Kidney (tissue), 14 donors: ENCODE data around the gene DEXI. TPM values are rescaled to one million over a fixed set of nuclear protein-coding genes. Genes with fewer than 3 reads are reported as not detected.

Experiments used
- DNase-seq, 5 donors: peaks; one replicate each; pipeline ENCODE4 v3.0.0-alpha.2; 2013 to 2020
- FAIRE-seq: peaks from 2 replicates; lab custom pipeline; 2012; peaks lifted over from hg19 to GRCh38; lab: Jason Lieb, UNC
- H3K27ac ChIP-seq, 2 donors: one replicate each; pipeline ENCODE4 v1.7.0; 2013; ENCODE audit warnings: low read depth in 2 of 2, low read length in 2 of 2, inconsistent platforms in 1 of 2
- H3K27me3 ChIP-seq: one replicate; pipeline ENCODE4 v1.7.1; 2013; ENCODE audit warnings: low read length, inconsistent platforms; ENCODE audit not compliant: control insufficient read depth, insufficient read depth
- H3K36me3 ChIP-seq, 3 donors: one replicate each; pipeline versions ENCODE4 v1.7.0 to v1.7.1; 2013; ENCODE audit warnings: low read length in 3 of 3, control low read depth in 1 of 3, inconsistent platforms in 1 of 3; ENCODE audit not compliant: insufficient read depth in 3 of 3, control insufficient read depth in 2 of 3
- H3K4me1 ChIP-seq, 3 donors: one replicate each; pipeline versions ENCODE4 v1.7.0 to v1.7.1; 2013; ENCODE audit warnings: low read length in 3 of 3, inconsistent platforms in 1 of 3, low read depth in 1 of 3; ENCODE audit not compliant: control insufficient read depth in 2 of 3, insufficient read depth in 2 of 3
- H3K4me3 ChIP-seq, 3 donors: one replicate each; pipeline versions ENCODE4 v1.7.0 to v1.8.1; 2013; ENCODE audit warnings: low read length in 3 of 3, control low read depth in 1 of 3, inconsistent platforms in 1 of 3
- H3K9ac ChIP-seq, 3 donors: one replicate each; pipeline versions ENCODE4 v1.7.0 to v1.7.1; 2013; ENCODE audit warnings: low read length in 3 of 3, control low read depth in 1 of 3, inconsistent platforms in 1 of 3
- H3K9me3 ChIP-seq, 3 donors: one replicate each; pipeline versions ENCODE4 v1.7.0 to v1.7.1; 2013; ENCODE audit warnings: low read length in 3 of 3, control low read depth in 1 of 3, inconsistent platforms in 1 of 3; ENCODE audit not compliant: control insufficient read depth in 2 of 3, insufficient read depth in 1 of 3
- intact Hi-C: fragments of 100-400 bp; cut with DNase I; formaldehyde crosslinking; loops from one replicate; pipeline ENCODE4 v1.11.1; 2022
- polyA plus RNA-seq: library from polyadenylated mRNA; stranded (reverse); fragments of 350-450 nt; fragmentation: Illumina TruSeq; extraction: RNeasy Lipid Tissue Mini Kit (QIAGEN cat#74804); gene quantifications from one replicate; pipeline ENCODE4 v1.2.3, GENCODE V29; 2014; ENCODE audit warnings: low read depth, low replicate concordance; ENCODE audit not compliant: insufficient read depth
- total RNA-seq: library from RNA; stranded (reverse); fragmentation: NEBNext Ultra II Directional; extraction: Animal tissue kit (Norgen Biotek cat#: 25700); gene quantifications from one replicate; pipeline ENCODE4 v1.2.1, GENCODE V29; 2021
- TF ChIP-seq, protein P1 (sequence below): IDR thresholded peaks from 3 replicates; pipeline ENCODE4 v1.5.1; 2012; ENCODE audit warnings: mild to moderate bottlenecking, moderate library complexity, borderline replicate concordance; ENCODE audit not compliant: insufficient read depth; ENCODE audit errors: extremely low read depth
- donor health status: control.
- donor health status: control.
- donor health status: control.
- donor health status: control.
- donor health status: control.
- donor health status: DM: yes; HTN: yes; CAD: no.
- donor health status: Normal renal cell carcinoma (clear cell type).

The DEXI gene
- total and polyA plus RNA-seq, 2 donors from 2014 or later = 31.0 to 46.2 TPM

DNA sequence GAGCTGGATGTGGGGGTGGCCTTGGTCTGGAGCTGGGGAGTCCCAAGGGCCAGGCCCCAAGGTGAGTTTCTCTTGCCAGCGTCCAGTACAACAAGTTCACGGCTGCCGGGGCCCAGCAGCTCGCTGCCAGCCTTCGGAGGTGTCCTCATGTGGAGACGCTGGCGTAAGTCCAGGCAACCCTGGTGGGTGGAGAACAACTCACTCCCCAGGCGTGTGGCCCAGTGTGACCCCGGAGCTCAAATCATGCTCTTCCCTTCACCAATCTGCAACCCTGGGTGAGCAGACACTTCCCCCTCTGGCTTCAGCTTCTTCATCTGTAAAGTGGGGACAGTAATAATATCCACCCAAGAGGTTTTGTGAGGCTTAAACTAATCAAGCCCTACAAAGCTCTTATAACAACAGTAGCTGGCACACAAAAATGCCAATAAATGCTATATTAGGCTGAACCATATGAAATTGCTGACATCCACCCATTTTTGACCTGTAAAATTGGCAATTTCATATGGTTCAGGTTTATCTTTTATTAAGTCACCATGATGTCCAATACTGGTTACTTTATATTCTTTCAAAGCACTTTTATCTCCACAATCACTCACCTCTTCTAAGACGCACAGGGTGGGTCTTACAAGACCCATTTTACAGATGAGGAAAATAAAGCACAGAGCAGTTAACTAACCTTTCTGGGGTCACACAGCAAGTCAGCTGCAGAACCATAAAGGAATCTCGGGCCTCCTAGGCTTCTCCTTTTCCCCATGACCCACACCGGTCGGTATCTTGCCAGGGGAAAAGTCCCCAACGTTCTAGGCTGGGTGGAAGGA lies 19.7 kb downstream of the DEXI start:
- TF ChIP-seq, protein P1, sequence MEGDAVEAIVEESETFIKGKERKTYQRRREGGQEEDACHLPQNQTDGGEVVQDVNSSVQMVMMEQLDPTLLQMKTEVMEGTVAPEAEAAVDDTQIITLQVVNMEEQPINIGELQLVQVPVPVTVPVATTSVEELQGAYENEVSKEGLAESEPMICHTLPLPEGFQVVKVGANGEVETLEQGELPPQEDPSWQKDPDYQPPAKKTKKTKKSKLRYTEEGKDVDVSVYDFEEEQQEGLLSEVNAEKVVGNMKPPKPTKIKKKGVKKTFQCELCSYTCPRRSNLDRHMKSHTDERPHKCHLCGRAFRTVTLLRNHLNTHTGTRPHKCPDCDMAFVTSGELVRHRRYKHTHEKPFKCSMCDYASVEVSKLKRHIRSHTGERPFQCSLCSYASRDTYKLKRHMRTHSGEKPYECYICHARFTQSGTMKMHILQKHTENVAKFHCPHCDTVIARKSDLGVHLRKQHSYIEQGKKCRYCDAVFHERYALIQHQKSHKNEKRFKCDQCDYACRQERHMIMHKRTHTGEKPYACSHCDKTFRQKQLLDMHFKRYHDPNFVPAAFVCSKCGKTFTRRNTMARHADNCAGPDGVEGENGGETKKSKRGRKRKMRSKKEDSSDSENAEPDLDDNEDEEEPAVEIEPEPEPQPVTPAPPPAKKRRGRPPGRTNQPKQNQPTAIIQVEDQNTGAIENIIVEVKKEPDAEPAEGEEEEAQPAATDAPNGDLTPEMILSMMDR = no peak
- FAIRE-seq (no peak), DNase-seq (no peak)
- H3K27ac ChIP-seq = peak overlapping the region; percentile 7 to 52
- H3K9me3 ChIP-seq = no peaks in the 10 kb centered on the region
- H3K4me1 ChIP-seq = peaks cover 3 to 26% (median 18%) of the 10 kb centered on the region in 3 donors
- no peak overlapping the region for H3K4me3 ChIP-seq
- no peak overlapping the region for H3K9ac ChIP-seq
- peaks cover 0 to 13% (median 5%) of the 10 kb centered on the region in 3 donors for H3K36me3 ChIP-seq
- H3K27me3 ChIP-seq = peaks cover 2% of the 10 kb centered on the region
- intact Hi-C loops = no loop called here

DNA sequence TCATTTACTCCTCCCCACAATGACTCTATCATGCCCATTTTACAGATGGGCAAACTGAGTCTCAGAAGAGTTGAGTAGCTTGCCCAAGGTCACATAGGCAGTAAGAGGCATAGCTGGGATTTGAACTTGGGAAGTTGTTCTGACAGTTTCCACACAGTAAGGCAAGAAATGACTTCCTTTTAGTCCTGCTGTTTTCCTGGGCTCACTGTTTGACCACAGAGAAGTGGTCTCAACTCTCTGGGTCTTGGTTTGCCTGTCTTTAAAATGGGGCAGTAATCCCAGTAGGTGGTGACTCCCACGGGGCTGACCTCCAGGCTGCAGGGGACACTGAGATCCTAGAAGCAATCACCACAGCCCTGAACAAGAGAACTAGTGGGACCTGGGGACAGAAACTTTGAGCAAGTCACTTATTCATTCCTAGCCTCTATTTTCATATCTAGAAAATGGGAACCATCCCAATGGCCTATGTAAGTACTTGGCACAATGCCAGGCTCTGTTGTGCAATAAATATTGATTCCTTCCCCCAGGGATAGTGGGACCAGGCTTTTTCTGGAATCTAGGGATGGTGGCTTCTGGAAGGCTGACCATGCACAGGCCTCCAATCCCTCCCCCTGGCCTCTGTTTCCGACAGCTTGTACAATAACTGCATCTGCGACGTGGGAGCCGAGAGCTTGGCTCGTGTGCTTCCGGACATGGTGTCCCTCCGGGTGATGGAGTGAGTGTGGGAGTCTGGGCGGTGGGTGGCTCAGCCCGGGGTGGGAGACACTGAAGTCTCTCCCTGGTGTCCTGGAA lies 20.5 kb downstream of the DEXI start:
- intact Hi-C loops = no loop called here
- TF ChIP-seq, protein P1 = no peak
- Histone ChIP-seq H3K27ac (peak overlapping the region; percentile 7 to 52), H3K4me3 (no peak overlapping the region), H3K36me3 (peaks cover 0 to 7% (median 3%) of the 10 kb centered on the region in 3 donors), H3K9me3 (no peaks in the 10 kb centered on the region), H3K9ac (no peak overlapping the region), H3K27me3 (peaks cover 2% of the 10 kb centered on the region), H3K4me1 (peaks cover 3 to 26% (median 18%) of the 10 kb centered on the region in 3 donors)
- DNase-seq (no peak), FAIRE-seq (no peak)

DNA sequence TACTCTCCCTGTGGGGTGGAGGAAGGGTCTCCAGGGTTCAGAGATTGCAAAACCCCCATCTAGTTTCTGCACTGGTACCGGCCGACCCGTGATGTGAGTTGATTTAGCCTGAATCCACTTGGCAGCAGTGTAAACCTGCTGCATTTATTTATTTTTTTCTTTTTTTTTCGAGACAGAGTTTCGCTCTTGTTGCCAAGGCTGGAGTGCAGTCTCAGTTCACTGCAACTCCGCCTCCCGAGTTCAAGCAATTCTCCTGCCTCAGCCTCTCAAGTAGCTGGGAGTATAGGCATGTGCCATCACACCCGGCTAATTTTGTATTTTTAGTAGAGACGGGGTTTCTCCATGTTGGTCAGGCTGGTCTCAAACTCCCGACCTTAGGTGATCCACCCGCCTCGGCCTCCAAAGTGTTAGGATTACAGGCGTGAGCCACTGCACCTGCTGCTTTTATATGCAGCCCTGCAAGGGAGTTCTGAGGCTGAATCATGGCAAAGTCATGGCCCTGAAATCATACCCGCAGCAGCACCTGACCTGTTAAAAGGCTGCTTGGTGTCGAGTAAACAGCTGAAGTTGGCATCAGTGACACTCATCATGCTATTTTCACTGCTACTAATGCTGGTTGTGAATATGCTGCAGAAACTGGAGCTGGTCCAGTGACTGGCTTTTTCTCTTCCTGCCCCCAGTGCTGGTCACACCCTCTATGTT lies 21.4 kb downstream of the DEXI start:
- Histone ChIP-seq H3K9me3 (no peaks in the 10 kb centered on the region), H3K4me3 (no peak overlapping the region), H3K36me3 (peaks cover 0 to 3% (median 3%) of the 10 kb centered on the region in 3 donors), H3K27me3 (peaks cover 2% of the 10 kb centered on the region), H3K4me1 (peaks cover 3 to 26% (median 18%) of the 10 kb centered on the region in 3 donors), H3K9ac (no peak overlapping the region), H3K27ac (peak overlapping the region in 1 of 2 donors; percentile 2)
- TF ChIP-seq, protein P1 = no peak
- FAIRE-seq = no peak
- peak in 3 of 5 donors; percentile 73 to 78 (median 77) for DNase-seq
- intact Hi-C loops = no loop called here
